ENCODE measurements around the gene ZNF516. TPM values are rescaled to one million over a fixed set of nuclear protein-coding genes. Genes with fewer than 3 reads are reported as not detected.

Gene ZNF516
- total RNA-seq, 1 experiment from 2014 or later: 25.5 TPM

DNA sequence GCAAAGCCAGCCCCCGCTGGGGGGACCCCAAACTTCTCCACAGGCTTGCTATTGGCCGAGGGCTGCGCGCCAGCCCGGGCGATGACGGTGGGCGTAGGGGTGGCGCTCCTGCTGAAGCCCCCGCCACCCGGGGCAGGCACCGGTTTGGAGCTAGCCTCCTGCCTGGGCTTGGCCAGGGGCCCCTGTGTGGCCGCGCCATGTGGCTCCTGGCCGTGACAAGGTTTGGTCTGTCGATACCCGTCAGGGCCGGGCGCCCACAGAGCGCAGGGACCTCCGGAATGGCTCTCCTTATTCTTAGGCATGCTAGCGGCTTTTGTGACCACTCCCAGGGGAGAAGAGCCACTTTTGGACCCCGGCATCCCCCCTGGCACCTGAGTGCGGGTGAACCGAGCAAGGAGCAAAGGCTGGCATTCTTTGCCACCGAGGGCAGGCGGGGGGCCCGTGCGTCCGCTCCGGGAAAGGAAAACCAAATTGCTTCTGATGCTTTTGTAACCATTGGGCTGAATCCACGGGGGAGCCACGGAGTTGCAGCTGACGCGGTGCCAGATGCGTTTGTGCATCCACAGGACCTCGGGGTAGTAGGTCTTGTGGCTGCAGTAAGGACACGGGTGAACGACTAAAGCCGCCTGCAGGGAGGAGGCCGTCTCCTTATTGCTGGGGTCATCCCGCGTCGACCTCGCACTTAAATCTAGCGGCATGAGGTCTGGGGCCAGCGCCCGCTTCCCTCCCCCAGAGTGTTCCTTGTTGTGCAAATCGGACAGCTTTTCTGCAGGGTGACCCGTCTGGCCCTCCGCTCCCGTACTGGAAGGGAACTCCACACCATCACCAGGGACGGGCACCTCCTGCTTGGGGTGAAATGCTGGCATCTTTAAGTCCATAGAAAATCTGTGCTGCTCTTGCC is 115.6 kb downstream of the ZNF516 start:
- H3K27me3 Mint-ChIP-seq (ENCODE audit: insufficient read depth, unreplicated experiment): no peaks in the 10 kb centered on the region
- no TSS peak for BruUV-seq (replicated peaks)
- no peaks in the 10 kb centered on the region for H3K27me3 ChIP-seq (replicated peaks; ENCODE audit: control insufficient read depth, insufficient read depth, low read length)
- H3K4me1 ChIP-seq: no peaks in the 10 kb centered on the region
- no peaks in the 10 kb centered on the region for H3K9me3 ChIP-seq
- DNase-seq: no peak
- H3K4me1 Mint-ChIP-seq (ENCODE audit: low read depth, unreplicated experiment): peaks cover 13% of the 10 kb centered on the region
- H3K36me3 Mint-ChIP-seq (ENCODE audit: insufficient read depth, unreplicated experiment): no peaks in the 10 kb centered on the region
- no peak overlapping the region for H3K4me3 ChIP-seq (ENCODE audit: low read depth, low read length)
- POLR2A ChIA-PET: no interaction called here
- CTCF ChIA-PET: no interaction called here
- H3K27ac Mint-ChIP-seq (ENCODE audit: unreplicated experiment): no peak overlapping the region
- TF ChIP-seq, protein P1, sequence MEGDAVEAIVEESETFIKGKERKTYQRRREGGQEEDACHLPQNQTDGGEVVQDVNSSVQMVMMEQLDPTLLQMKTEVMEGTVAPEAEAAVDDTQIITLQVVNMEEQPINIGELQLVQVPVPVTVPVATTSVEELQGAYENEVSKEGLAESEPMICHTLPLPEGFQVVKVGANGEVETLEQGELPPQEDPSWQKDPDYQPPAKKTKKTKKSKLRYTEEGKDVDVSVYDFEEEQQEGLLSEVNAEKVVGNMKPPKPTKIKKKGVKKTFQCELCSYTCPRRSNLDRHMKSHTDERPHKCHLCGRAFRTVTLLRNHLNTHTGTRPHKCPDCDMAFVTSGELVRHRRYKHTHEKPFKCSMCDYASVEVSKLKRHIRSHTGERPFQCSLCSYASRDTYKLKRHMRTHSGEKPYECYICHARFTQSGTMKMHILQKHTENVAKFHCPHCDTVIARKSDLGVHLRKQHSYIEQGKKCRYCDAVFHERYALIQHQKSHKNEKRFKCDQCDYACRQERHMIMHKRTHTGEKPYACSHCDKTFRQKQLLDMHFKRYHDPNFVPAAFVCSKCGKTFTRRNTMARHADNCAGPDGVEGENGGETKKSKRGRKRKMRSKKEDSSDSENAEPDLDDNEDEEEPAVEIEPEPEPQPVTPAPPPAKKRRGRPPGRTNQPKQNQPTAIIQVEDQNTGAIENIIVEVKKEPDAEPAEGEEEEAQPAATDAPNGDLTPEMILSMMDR (IDR thresholded peaks at IDR 0.05; ENCODE audit: insufficient read depth in 1 of 2, low read depth in 1 of 2, low read length in 1 of 2, severe bottlenecking in 1 of 2, unreplicated experiment in 1 of 2): no peak
- no peaks in the 10 kb centered on the region for H3K9me3 Mint-ChIP-seq (ENCODE audit: unreplicated experiment)
- no peaks in the 10 kb centered on the region for H3K36me3 ChIP-seq (ENCODE audit: control insufficient read depth, insufficient read depth, low read length)
- H3K4me3 Mint-ChIP-seq (ENCODE audit: unreplicated experiment): no peak overlapping the region
- intact Hi-C loops (cut with micrococcal nuclease; ENCODE audit: unreplicated experiment): no loop called here

- TF ChIP-seq, protein P1 (IDR thresholded peaks at IDR 0.05; ENCODE audit: insufficient read depth in 1 of 2, low read depth in 1 of 2, low read length in 1 of 2, severe bottlenecking in 1 of 2, unreplicated experiment in 1 of 2): no peak
- Histone ChIP-seq H3K9me3 (no peaks in the 10 kb centered on the region), H3K4me3 (ENCODE audit: low read depth, low read length) (no peak overlapping the region), H3K27me3 (replicated peaks; ENCODE audit: control insufficient read depth, insufficient read depth, low read length) (no peaks in the 10 kb centered on the region), H3K4me1 (no peaks in the 10 kb centered on the region), H3K36me3 (ENCODE audit: control insufficient read depth, insufficient read depth, low read length) (no peaks in the 10 kb centered on the region)
- intact Hi-C loops (cut with micrococcal nuclease; ENCODE audit: unreplicated experiment): no loop called here
- no TSS peak for BruUV-seq (replicated peaks)
- ChIA-PET CTCF (no interaction called here), POLR2A (no interaction called here)
- H3K9me3 Mint-ChIP-seq (ENCODE audit: unreplicated experiment): no peaks in the 10 kb centered on the region
- no peak for DNase-seq
- no peaks in the 10 kb centered on the region for H3K36me3 Mint-ChIP-seq (ENCODE audit: insufficient read depth, unreplicated experiment)
- peaks cover 13% of the 10 kb centered on the region for H3K4me1 Mint-ChIP-seq (ENCODE audit: low read depth, unreplicated experiment)
- H3K27me3 Mint-ChIP-seq (ENCODE audit: insufficient read depth, unreplicated experiment): no peaks in the 10 kb centered on the region
- no peak overlapping the region for H3K4me3 Mint-ChIP-seq (ENCODE audit: unreplicated experiment)
- no peak overlapping the region for H3K27ac Mint-ChIP-seq (ENCODE audit: unreplicated experiment)
Observed at GRCh38 chr18:76378526-76379215, 116.4 kb downstream of the ZNF516 start.

- H3K27ac Mint-ChIP-seq (ENCODE audit: unreplicated experiment): no peak overlapping the region
- no peak for DNase-seq
- intact Hi-C loops (cut with micrococcal nuclease; ENCODE audit: unreplicated experiment): no loop called here
- BruUV-seq (replicated peaks): no TSS peak
- ChIA-PET CTCF (no interaction called here), POLR2A (no interaction called here)
- H3K4me3 Mint-ChIP-seq (ENCODE audit: unreplicated experiment): no peak overlapping the region
- Histone ChIP-seq H3K27me3 (replicated peaks; ENCODE audit: control insufficient read depth, insufficient read depth, low read length) (no peaks in the 10 kb centered on the region), H3K4me1 (no peaks in the 10 kb centered on the region), H3K36me3 (ENCODE audit: control insufficient read depth, insufficient read depth, low read length) (no peaks in the 10 kb centered on the region), H3K4me3 (ENCODE audit: low read depth, low read length) (no peak overlapping the region), H3K9me3 (no peaks in the 10 kb centered on the region)
- no peaks in the 10 kb centered on the region for H3K27me3 Mint-ChIP-seq (ENCODE audit: insufficient read depth, unreplicated experiment)
- no peaks in the 10 kb centered on the region for H3K9me3 Mint-ChIP-seq (ENCODE audit: unreplicated experiment)
- no peaks in the 10 kb centered on the region for H3K36me3 Mint-ChIP-seq (ENCODE audit: insufficient read depth, unreplicated experiment)
- TF ChIP-seq, protein P1 (IDR thresholded peaks at IDR 0.05; ENCODE audit: insufficient read depth in 1 of 2, low read depth in 1 of 2, low read length in 1 of 2, severe bottlenecking in 1 of 2, unreplicated experiment in 1 of 2): no peak
- H3K4me1 Mint-ChIP-seq (ENCODE audit: low read depth, unreplicated experiment): peaks cover 13% of the 10 kb centered on the region
Observed at GRCh38 chr18:76377359-76377756, 117.7 kb downstream of the ZNF516 start.

Data from Caco-2 (cell line).